ENCODE measurements around the gene ANKRD44.

- TF ChIP-seq CTCF (IDR thresholded peaks at IDR 0.05; ENCODE audit: low read depth, low read length, poor library complexity, severe bottlenecking) (no peak), EZH2phosphoT487 (IDR thresholded peaks at IDR 0.05; ENCODE audit: borderline replicate concordance, low read length) (no peak)
Measured at GRCh38 chr2:197219636-197220035, 90.9 kb downstream of the ANKRD44 start.

All from DOHH2 (cell line).